ENCODE results near the gene HTR7. TPM values are rescaled to one million over a fixed set of nuclear protein-coding genes. Genes with fewer than 3 reads are reported as not detected.

Gene HTR7
- total and polyA plus RNA-seq, 2 donors from 2014 or later = 0.38 TPM; not detected in 1

GRCh38 chr10:90887555-90887954 is 29.7 kb upstream of the HTR7 start:
- no peaks in the 10 kb centered on the region for H3K4me1 ChIP-seq (ENCODE audit: control insufficient read depth in 2 of 3, insufficient read depth in 2 of 3, low read depth in 1 of 3, low read length in 3 of 3)
- H3K9ac ChIP-seq (ENCODE audit: low read length in 3 of 3) = no peak overlapping the region
- no peak overlapping the region for H3K4me3 ChIP-seq (ENCODE audit: low read length in 3 of 3)
- intact Hi-C loops (cut with DNase I) = no loop called here
- FAIRE-seq = no peak
- H3K36me3 ChIP-seq (ENCODE audit: control insufficient read depth in 2 of 3, insufficient read depth in 3 of 3, low read length in 3 of 3) = peaks cover 4 to 28% (median 16%) of the 10 kb centered on the region in 3 donors
- no peak overlapping the region for H3K27ac ChIP-seq (ENCODE audit: low read depth in 2 of 2, low read length in 2 of 2)
- TF ChIP-seq CTCF (IDR thresholded peaks at IDR 0.05; ENCODE audit: borderline replicate concordance, extremely low read depth, insufficient read depth) = no peak
- no peaks in the 10 kb centered on the region for H3K9me3 ChIP-seq (ENCODE audit: control insufficient read depth in 2 of 3, insufficient read depth in 1 of 3, low read length in 3 of 3)
- no peaks in the 10 kb centered on the region for H3K27me3 ChIP-seq (ENCODE audit: control insufficient read depth, insufficient read depth, low read length)
- DNase-seq = no peak

- H3K27ac ChIP-seq (ENCODE audit: low read depth in 2 of 2, low read length in 2 of 2) = no peak overlapping the region
- no peaks in the 10 kb centered on the region for H3K9me3 ChIP-seq (ENCODE audit: control insufficient read depth in 2 of 3, insufficient read depth in 1 of 3, low read length in 3 of 3)
- no peak for TF ChIP-seq CTCF (IDR thresholded peaks at IDR 0.05; ENCODE audit: borderline replicate concordance, extremely low read depth, insufficient read depth)
- H3K4me3 ChIP-seq (ENCODE audit: low read length in 3 of 3) = no peak overlapping the region
- H3K9ac ChIP-seq (ENCODE audit: low read length in 3 of 3) = no peak overlapping the region
- H3K36me3 ChIP-seq (ENCODE audit: control insufficient read depth in 2 of 3, insufficient read depth in 3 of 3, low read length in 3 of 3) = peaks cover 2 to 29% (median 13%) of the 10 kb centered on the region in 3 donors
- no peak for DNase-seq
- intact Hi-C loops (cut with DNase I) = no loop called here
- no peaks in the 10 kb centered on the region for H3K4me1 ChIP-seq (ENCODE audit: control insufficient read depth in 2 of 3, insufficient read depth in 2 of 3, low read depth in 1 of 3, low read length in 3 of 3)
- no peak for FAIRE-seq
- H3K27me3 ChIP-seq (ENCODE audit: control insufficient read depth, insufficient read depth, low read length) = no peaks in the 10 kb centered on the region
These were observed 27.3 kb upstream of the HTR7 start for GRCh38 chr10:90885176-90885575.

GRCh38 chr10:90884431-90884830 is 26.6 kb upstream of the HTR7 start:
- FAIRE-seq (no peak), DNase-seq (no peak)
- Histone ChIP-seq H3K36me3 (ENCODE audit: control insufficient read depth in 2 of 3, insufficient read depth in 3 of 3, low read length in 3 of 3) (peaks cover 0 to 22% (median 10%) of the 10 kb centered on the region in 3 donors), H3K27me3 (ENCODE audit: control insufficient read depth, insufficient read depth, low read length) (no peaks in the 10 kb centered on the region), H3K27ac (ENCODE audit: low read depth in 2 of 2, low read length in 2 of 2) (no peak overlapping the region), H3K4me1 (ENCODE audit: control insufficient read depth in 2 of 3, insufficient read depth in 2 of 3, low read depth in 1 of 3, low read length in 3 of 3) (no peaks in the 10 kb centered on the region), H3K9ac (ENCODE audit: low read length in 3 of 3) (no peak overlapping the region), H3K4me3 (ENCODE audit: low read length in 3 of 3) (no peak overlapping the region), H3K9me3 (ENCODE audit: control insufficient read depth in 2 of 3, insufficient read depth in 1 of 3, low read length in 3 of 3) (no peaks in the 10 kb centered on the region)
- intact Hi-C loops (cut with DNase I) = no loop called here
- no peak for TF ChIP-seq CTCF (IDR thresholded peaks at IDR 0.05; ENCODE audit: borderline replicate concordance, extremely low read depth, insufficient read depth)

Measured in kidney (tissue), 14 donors.